Ovary (tissue), 9 donors: ENCODE measurements around the gene FARP2. TPM values are rescaled to one million over a fixed set of nuclear protein-coding genes. Genes with fewer than 3 reads are reported as not detected.

ENCODE experiments used
- DNase-seq, 5 donors: peaks; one replicate each; pipeline ENCODE4 v3.0.0-alpha.2; 2019 to 2020
- H3K27ac ChIP-seq, 2 donors: fragments of 200-600 bp; one replicate each; pipeline versions ENCODE4 v1.5.1 to v1.8.0; 2019 to 2022
- H3K27me3 ChIP-seq: fragments of 200-600 bp; one replicate; pipeline ENCODE4 v1.8.0; 2022
- H3K36me3 ChIP-seq: fragments of 200-600 bp; sonication (generic); one replicate; pipeline ENCODE4 v1.5.1; 2019
- H3K4me1 ChIP-seq: one replicate; pipeline ENCODE4 v1.8.1; 2013; ENCODE audit warnings: mild to moderate bottlenecking, moderate library complexity; ENCODE audit not compliant: insufficient read depth
- H3K4me3 ChIP-seq: fragments of 200-600 bp; sonication (generic); one replicate; pipeline ENCODE4 v1.5.1; 2017
- H3K9me3 ChIP-seq, 2 donors: fragments of 200-600 bp in 1 of 2; sonication (generic) in 1 of 2; one replicate each; pipeline versions ENCODE4 v1.5.1 to v1.8.1; 2013 to 2019; ENCODE audit warnings: mild to moderate bottlenecking in 1 of 2, moderate library complexity in 1 of 2
- EP300 ChIP-seq: sonication (generic); formaldehyde crosslinking; IDR thresholded peaks from one replicate; pipeline ENCODE4 v1.6.1; 2017; ENCODE audit warnings: antibody characterized with exemption
- POLR2A ChIP-seq: fragments of 450-650 bp; IDR thresholded peaks from one replicate; pipeline ENCODE4 v1.6.1; 2017; ENCODE audit warnings: antibody characterized with exemption, mild to moderate bottlenecking, moderate library complexity
- WGBS, 3 donors: extraction: QIAGEN DNeasy Blood & Tissue Kit in 1 of 3; methylation state at CpG; one replicate each; pipeline versions ENCODE4 v1.1.5 to v1.1.7; 2013 to 2017; 5-methylcytosine and 5-hydroxymethylcytosine counted together
- intact Hi-C, 4 donors: fragments of 100-400 bp; cut with DNase I; formaldehyde crosslinking; loops; one replicate each; pipeline versions ENCODE4 v1.11.0 to v1.15.1; 2022 to 2023
- polyA plus RNA-seq, 2 donors: library from polyadenylated mRNA; stranded (reverse); fragments of 200-250 nt in 1 of 2; fragments of 350-450 nt in 1 of 2; fragmentation: Illumina TruSeq in 1 of 2; extraction: RNeasy Lipid Tissue Mini Kit (QIAGEN cat#74804) in 1 of 2; gene quantifications; one replicate each; pipeline ENCODE4 v1.2.3, GENCODE V29; 2013 to 2014
- total RNA-seq, 7 donors: library from RNA; depleted of rRNA in 2 of 7; stranded (reverse); fragments of >200 nt in 2 of 7; fragmentation: NEBNext Ultra II Directional in 3 of 7; extraction: Animal tissue kit (Norgen Biotek cat#: 25700) in 3 of 7; gene quantifications; one replicate each; pipeline versions ENCODE4 v1.1.0 to v1.2.4, GENCODE V29; 2016 to 2023
- TF ChIP-seq, protein P1 (sequence below), 3 donors: fragments of 450-650 bp in 2 of 3; fragments of 200-600 bp in 1 of 3; IDR thresholded peaks; one replicate each; pipeline versions ENCODE4 v1.5.1 to v1.8.0; 2016 to 2022; ENCODE audit warnings: antibody characterized with exemption in 3 of 3, mild to moderate bottlenecking in 1 of 3
- donor health status: DM: no; HTN: no; CAD: no; lungs with moderate emphysema.
- donor health status: DM: no; HTN: no; CAD: no.
- donor health status: Bipolar disorder and iron deficiency.
- donor health status: DM: yes; HTN: yes; CAD: no.
- donor health status: DM: no; HTN: no; CAD: no.
- donor health status: DM: yes; HTN: yes; CAD: no.

FARP2 gene
- total and polyA plus RNA-seq, 9 donors = 13.5 to 62.1 (median 39.5) TPM

DNA sequence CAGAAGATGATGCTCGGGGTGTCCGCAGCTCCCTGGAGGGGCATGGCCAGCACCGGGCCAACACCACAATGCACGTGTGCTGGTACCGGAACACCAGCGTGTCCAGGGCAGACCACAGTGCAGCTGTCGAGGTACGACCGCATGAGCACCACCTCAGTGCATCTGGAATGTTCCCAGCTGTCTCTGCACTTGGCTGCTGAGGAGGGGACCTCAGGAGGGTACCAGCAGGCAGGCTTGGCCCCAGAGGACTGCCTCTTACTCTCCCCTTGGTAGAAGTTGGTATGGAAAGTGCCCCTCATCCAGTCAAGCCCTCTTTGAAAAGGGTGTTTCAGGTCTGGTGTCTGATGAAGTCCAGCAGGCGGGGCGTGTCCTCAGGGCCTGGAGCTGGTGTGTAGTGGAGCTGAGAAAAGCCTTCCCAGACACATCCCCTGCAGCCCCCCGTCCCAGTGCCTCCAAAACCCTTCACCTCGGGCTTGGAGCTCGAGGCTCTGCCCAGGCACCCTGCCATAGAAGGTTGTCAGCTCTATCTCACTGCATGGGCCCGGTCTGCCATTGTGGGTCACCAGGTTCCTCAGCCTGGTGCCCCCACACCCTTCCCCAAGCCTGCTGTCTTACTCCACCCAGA is 135.6 kb downstream of the FARP2 start:
- DNase-seq = no peak
- H3K9me3 ChIP-seq = no peaks in the 10 kb centered on the region
- H3K27me3 ChIP-seq = no peaks in the 10 kb centered on the region
- intact Hi-C loops = no loop called here
- TF ChIP-seq, protein P1, sequence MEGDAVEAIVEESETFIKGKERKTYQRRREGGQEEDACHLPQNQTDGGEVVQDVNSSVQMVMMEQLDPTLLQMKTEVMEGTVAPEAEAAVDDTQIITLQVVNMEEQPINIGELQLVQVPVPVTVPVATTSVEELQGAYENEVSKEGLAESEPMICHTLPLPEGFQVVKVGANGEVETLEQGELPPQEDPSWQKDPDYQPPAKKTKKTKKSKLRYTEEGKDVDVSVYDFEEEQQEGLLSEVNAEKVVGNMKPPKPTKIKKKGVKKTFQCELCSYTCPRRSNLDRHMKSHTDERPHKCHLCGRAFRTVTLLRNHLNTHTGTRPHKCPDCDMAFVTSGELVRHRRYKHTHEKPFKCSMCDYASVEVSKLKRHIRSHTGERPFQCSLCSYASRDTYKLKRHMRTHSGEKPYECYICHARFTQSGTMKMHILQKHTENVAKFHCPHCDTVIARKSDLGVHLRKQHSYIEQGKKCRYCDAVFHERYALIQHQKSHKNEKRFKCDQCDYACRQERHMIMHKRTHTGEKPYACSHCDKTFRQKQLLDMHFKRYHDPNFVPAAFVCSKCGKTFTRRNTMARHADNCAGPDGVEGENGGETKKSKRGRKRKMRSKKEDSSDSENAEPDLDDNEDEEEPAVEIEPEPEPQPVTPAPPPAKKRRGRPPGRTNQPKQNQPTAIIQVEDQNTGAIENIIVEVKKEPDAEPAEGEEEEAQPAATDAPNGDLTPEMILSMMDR (IDR thresholded peaks at IDR 0.05) = no peak
- TF ChIP-seq POLR2A (no peak), EP300 (no peak)
- H3K27ac ChIP-seq = no peak overlapping the region
- H3K4me3 ChIP-seq = no peak overlapping the region
- WGBS, 3 donors = 70 to 75% (median 74%) methylated on average over 12 to 15 of the region's 15 CpGs
- H3K36me3 ChIP-seq = no peaks in the 10 kb centered on the region
- no peaks in the 10 kb centered on the region for H3K4me1 ChIP-seq

DNA sequence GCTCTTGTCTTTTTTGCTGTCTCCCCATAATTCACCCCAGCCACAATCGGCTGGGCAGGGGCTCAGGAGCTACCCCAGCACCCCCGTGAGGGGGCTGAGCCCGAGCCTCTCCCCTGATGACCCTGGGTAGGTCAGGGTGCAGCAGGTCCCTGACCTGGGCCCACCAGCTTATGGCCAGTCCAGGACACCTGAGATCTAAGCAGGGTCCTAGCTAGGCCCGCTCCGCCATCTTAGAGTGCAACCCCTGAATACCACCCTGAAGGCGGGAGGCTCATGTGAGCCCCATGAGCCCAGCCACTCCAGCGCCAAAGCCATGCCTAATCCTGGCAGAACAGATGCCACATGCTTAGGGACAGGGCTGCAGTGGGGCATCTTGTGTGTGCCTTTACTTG is 136.1 kb downstream of the FARP2 start:
- Histone ChIP-seq H3K4me3 (no peak overlapping the region), H3K9me3 (no peaks in the 10 kb centered on the region), H3K27ac (no peak overlapping the region), H3K4me1 (no peaks in the 10 kb centered on the region), H3K27me3 (no peaks in the 10 kb centered on the region), H3K36me3 (no peaks in the 10 kb centered on the region)
- intact Hi-C loops = no loop called here
- TF ChIP-seq EP300 = no peak
- no peak for TF ChIP-seq POLR2A
- TF ChIP-seq, protein P1 (IDR thresholded peaks at IDR 0.05) = no peak
- WGBS, 3 donors = 89 to 96% (median 94%) methylated on average over 7 of the region's 7 CpGs
- no peak for DNase-seq

DNA sequence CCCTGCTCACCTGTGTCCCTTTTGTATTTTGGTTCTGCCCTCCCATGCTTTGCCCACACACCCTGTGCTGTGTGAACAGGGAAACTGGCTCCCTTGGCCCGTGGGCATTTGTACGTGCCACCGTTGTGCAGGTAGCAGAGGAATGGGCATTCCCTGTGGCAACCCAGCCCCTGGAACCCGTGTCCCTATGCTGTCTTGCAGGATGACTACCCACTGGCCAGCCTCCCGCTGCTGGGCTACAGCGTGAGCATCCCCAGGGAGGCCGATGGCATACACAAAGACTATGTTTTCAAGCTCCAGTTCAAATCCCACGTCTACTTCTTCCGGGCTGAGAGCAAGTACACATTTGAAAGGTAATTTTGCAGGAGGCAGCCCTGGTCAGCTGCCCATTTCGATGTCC is 137.0 kb downstream of the FARP2 start:
- H3K27me3 ChIP-seq = no peaks in the 10 kb centered on the region
- H3K9me3 ChIP-seq = no peaks in the 10 kb centered on the region
- intact Hi-C loops = no loop called here
- 83 to 86% (median 83%) methylated on average over 10 of the region's 10 CpGs for WGBS, 3 donors
- no peak overlapping the region for H3K27ac ChIP-seq
- no peak for DNase-seq
- TF ChIP-seq EP300 (no peak), POLR2A (no peak)
- TF ChIP-seq, protein P1 (IDR thresholded peaks at IDR 0.05) = no peak
- H3K36me3 ChIP-seq = no peaks in the 10 kb centered on the region
- H3K4me1 ChIP-seq = no peaks in the 10 kb centered on the region
- no peak overlapping the region for H3K4me3 ChIP-seq

DNA sequence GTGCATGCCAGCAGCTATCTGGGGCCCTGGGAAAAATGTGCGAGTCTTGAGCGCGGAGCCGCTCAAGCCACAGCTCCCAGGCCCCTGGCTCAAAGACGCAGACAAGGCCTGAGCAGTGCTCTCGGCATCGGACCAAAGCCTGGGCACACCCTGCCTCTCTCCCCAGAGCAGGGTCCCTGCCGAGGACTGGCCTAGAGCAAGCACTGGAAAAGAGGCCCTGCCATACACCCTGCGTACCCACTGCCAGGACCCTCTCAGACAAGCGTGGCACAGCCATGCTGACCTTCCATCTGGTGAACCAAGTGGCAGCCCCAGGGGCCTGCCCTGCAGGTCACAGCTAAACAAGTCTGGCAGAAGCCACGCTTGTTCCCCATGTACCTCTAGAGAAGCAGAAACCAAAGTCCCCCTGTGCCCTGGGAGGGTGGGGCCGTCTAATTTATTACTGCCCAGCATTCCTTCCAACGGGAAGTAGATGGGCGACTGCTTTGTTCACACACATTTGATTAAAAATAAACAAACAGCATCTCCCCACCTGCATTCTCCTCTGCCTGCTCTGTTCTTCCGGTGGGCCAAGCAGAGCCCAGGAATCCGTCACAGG is 138.3 kb downstream of the FARP2 start:
- no peaks in the 10 kb centered on the region for H3K36me3 ChIP-seq
- intact Hi-C loops = no loop called here
- H3K4me3 ChIP-seq = no peak overlapping the region
- no peaks in the 10 kb centered on the region for H3K9me3 ChIP-seq
- no peak overlapping the region for H3K27ac ChIP-seq
- TF ChIP-seq POLR2A = no peak
- TF ChIP-seq, protein P1 (IDR thresholded peaks at IDR 0.05) = no peak
- no peak for TF ChIP-seq EP300
- H3K27me3 ChIP-seq = no peaks in the 10 kb centered on the region
- no peak for DNase-seq
- no peaks in the 10 kb centered on the region for H3K4me1 ChIP-seq
- WGBS, 3 donors = 84% methylated on average over 15 to 16 of the region's 16 CpGs
